OCI-LY3 (cell line): ENCODE measurements around the gene ZNF521.

Experiments
- EZH2phosphoT487 ChIP-seq: fragments of 200-600 bp; shearing (Covaris generic); IDR thresholded peaks from 2 replicates; pipeline ENCODE4 v1.6.1; 2018; ENCODE audit warnings: antibody characterized with exemption, mixed run types, low read depth
- TF ChIP-seq, protein P1 (sequence below): fragments of 200-600, 300-600 bp; sonication (generic); IDR thresholded peaks from 2 replicates; pipeline ENCODE4 v1.5.1; 2014; ENCODE audit warnings: antibody characterized with exemption, low read length, low read depth

DNA sequence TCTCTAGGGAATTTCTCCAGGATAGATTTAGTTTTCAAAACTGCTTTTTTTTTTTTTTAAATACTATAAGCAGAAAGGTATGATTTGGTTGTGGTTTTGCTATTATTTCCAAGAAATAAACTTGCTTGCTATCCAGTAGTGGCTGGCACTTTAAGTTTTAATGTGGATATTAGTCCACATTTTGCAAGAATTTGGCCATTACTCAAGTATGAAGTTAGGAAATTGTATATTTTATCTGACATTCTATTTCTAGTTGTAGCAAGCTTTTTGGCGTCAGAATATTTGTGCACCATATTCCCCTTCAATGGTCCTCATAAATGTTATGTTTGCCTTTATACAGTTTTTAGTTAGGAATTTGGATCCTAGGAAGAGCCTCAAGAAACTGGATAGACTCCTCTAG, 226.3 kb downstream of the ZNF521 start:
- TF ChIP-seq, protein P1, sequence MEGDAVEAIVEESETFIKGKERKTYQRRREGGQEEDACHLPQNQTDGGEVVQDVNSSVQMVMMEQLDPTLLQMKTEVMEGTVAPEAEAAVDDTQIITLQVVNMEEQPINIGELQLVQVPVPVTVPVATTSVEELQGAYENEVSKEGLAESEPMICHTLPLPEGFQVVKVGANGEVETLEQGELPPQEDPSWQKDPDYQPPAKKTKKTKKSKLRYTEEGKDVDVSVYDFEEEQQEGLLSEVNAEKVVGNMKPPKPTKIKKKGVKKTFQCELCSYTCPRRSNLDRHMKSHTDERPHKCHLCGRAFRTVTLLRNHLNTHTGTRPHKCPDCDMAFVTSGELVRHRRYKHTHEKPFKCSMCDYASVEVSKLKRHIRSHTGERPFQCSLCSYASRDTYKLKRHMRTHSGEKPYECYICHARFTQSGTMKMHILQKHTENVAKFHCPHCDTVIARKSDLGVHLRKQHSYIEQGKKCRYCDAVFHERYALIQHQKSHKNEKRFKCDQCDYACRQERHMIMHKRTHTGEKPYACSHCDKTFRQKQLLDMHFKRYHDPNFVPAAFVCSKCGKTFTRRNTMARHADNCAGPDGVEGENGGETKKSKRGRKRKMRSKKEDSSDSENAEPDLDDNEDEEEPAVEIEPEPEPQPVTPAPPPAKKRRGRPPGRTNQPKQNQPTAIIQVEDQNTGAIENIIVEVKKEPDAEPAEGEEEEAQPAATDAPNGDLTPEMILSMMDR = no peak
- no peak for TF ChIP-seq EZH2phosphoT487
